Gastroesophageal sphincter (tissue), 4 donors: ENCODE results near the gene DPF3. TPM values are rescaled to one million over a fixed set of nuclear protein-coding genes. Genes with fewer than 3 reads are reported as not detected.

Experiments
- ATAC-seq: fragments of 150-250 bp; one replicate; pipeline ENCODE4 v1.9.1; 2016; ENCODE audit warnings: mild to moderate bottlenecking, moderate library complexity
- H3K27ac ChIP-seq, 4 donors: fragments of 200-600 bp; sonication (generic) in 3 of 4; 1 replicate in 3 of 4; 2 replicates in 1 of 4; pipeline ENCODE4 v1.5.1; 2016 to 2019
- H3K27me3 ChIP-seq: fragments of 200-600 bp; sonication (generic); one replicate; pipeline ENCODE4 v1.5.1; 2019
- H3K36me3 ChIP-seq, 2 donors: fragments of 200-600 bp; sonication (generic); one replicate each; pipeline ENCODE4 v1.5.1; 2019; ENCODE audit warnings: control low read depth in 1 of 2
- H3K4me1 ChIP-seq, 3 donors: fragments of 200-600 bp; sonication (generic); 1 replicate in 2 of 3; 2 replicates in 1 of 3; pipeline ENCODE4 v1.5.1; 2016 to 2019; ENCODE audit warnings: control low read depth in 2 of 3
- H3K4me3 ChIP-seq, 2 donors: fragments of 200-600 bp; sonication (generic); one replicate each; pipeline ENCODE4 v1.5.1; 2019; ENCODE audit warnings: mild to moderate bottlenecking in 1 of 2, moderate library complexity in 1 of 2
- H3K9me3 ChIP-seq, 3 donors: fragments of 200-600 bp; sonication (generic); one replicate each; pipeline ENCODE4 v1.5.1; 2017 to 2019; ENCODE audit warnings: control low read depth in 2 of 3
- EP300 ChIP-seq: sonication (generic); formaldehyde crosslinking; IDR thresholded peaks from one replicate; pipeline ENCODE4 v1.6.1; 2017; ENCODE audit warnings: antibody characterized with exemption, mild to moderate bottlenecking
- POLR2A ChIP-seq, 2 donors: fragments of 450-650 bp; IDR thresholded peaks; one replicate each; pipeline ENCODE4 v1.6.1; 2017; ENCODE audit warnings: antibody characterized with exemption in 2 of 2, mild to moderate bottlenecking in 2 of 2, moderate library complexity in 1 of 2
- POLR2AphosphoS5 ChIP-seq: sonication (generic); formaldehyde crosslinking; IDR thresholded peaks from one replicate; pipeline ENCODE4 v1.6.1; 2017; ENCODE audit warnings: antibody characterized with exemption
- WGBS, 2 donors: methylation state at CpG; one replicate each; pipeline ENCODE4 v1.1.5; 2018; ENCODE audit warnings: low coverage in 1 of 2; 5-methylcytosine and 5-hydroxymethylcytosine counted together
- total RNA-seq, 4 donors: library from RNA; depleted of rRNA; stranded (reverse); fragments of >200 nt; gene quantifications; one replicate each; pipeline ENCODE4 v1.1.0, GENCODE V29; 2016
- TF ChIP-seq, protein P1 (sequence below), 4 experiments: fragments of 200-600 bp in 2 of 4; fragments of 450-650 bp in 2 of 4; sonication (generic) in 1 of 4; IDR thresholded peaks; one replicate each; pipeline ENCODE4 v1.5.1; 2017 to 2019; ENCODE audit warnings: antibody characterized with exemption in 4 of 4, mild to moderate bottlenecking in 2 of 4, moderate library complexity in 2 of 4

DPF3 gene
- total RNA-seq, 4 donors from 2014 or later: 0.13 to 4.4 (median 2.1) TPM

DNA sequence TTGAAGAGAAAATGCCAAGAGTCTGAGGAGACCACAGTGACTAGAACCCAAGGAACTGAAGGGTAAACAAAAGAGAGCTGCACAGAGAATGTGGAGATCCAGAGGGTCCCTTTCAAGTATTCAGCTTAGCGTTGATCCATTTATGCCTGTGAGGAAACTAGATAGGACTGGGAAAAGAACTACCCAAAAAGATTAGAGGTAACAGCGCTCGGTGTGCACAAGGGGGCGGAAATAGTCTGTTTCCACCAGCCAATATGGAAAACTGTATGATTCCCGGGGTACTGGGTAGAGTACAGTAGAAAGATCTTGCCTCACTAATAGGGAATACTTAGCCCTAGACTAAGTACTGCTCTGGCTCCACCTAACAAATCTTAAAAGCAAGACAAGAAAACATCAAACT is 135.5 kb downstream of the DPF3 start:
- Histone ChIP-seq H3K4me3 (no peak overlapping the region), H3K9me3 (peaks cover 0 to 42% (median 0%) of the 10 kb centered on the region in 3 donors), H3K27me3 (no peaks in the 10 kb centered on the region), H3K4me1 (no peaks in the 10 kb centered on the region), H3K36me3 (no peaks in the 10 kb centered on the region), H3K27ac (no peak overlapping the region)
- TF ChIP-seq POLR2A (IDR thresholded peaks at IDR 0.05) (no peak), POLR2AphosphoS5 (no peak), EP300 (no peak)
- TF ChIP-seq, protein P1, sequence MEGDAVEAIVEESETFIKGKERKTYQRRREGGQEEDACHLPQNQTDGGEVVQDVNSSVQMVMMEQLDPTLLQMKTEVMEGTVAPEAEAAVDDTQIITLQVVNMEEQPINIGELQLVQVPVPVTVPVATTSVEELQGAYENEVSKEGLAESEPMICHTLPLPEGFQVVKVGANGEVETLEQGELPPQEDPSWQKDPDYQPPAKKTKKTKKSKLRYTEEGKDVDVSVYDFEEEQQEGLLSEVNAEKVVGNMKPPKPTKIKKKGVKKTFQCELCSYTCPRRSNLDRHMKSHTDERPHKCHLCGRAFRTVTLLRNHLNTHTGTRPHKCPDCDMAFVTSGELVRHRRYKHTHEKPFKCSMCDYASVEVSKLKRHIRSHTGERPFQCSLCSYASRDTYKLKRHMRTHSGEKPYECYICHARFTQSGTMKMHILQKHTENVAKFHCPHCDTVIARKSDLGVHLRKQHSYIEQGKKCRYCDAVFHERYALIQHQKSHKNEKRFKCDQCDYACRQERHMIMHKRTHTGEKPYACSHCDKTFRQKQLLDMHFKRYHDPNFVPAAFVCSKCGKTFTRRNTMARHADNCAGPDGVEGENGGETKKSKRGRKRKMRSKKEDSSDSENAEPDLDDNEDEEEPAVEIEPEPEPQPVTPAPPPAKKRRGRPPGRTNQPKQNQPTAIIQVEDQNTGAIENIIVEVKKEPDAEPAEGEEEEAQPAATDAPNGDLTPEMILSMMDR (IDR thresholded peaks at IDR 0.05): no peak
- ATAC-seq: no peak
- WGBS, 2 donors: 76 to 96% methylated on average over 5 of the region's 5 CpGs

DNA sequence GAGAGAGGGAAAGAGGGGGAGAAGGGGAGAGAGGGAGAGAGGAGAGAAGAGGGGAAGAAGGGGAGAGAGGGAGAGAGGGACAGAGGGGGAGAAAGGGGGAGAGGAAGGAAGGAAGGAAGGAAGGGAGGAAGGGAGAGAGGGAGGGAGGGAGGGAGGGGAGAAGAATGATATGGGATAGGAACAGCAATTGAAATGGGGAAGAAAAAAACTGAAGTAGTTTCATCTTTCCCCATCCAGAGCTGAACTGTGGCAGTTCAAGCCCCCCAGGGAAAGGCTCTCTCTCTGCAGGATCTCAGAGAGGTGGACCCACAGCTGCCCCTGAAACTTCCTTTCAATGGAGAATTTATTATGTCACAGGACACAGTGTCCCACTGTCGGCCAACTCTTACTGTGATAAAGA is 136.9 kb downstream of the DPF3 start:
- no peak overlapping the region for H3K4me3 ChIP-seq
- no peaks in the 10 kb centered on the region for H3K4me1 ChIP-seq
- ATAC-seq: no peak
- H3K9me3 ChIP-seq: peaks cover 0 to 38% (median 0%) of the 10 kb centered on the region in 3 donors
- H3K27me3 ChIP-seq: no peaks in the 10 kb centered on the region
- 92% methylated on average over 1 of the region's 1 CpG; no CpG with 5 or more reads in 1 of the 2 donors for WGBS, 2 donors
- H3K36me3 ChIP-seq: no peaks in the 10 kb centered on the region
- TF ChIP-seq EP300 (no peak), POLR2AphosphoS5 (no peak), POLR2A (IDR thresholded peaks at IDR 0.05) (no peak)
- TF ChIP-seq, protein P1 (IDR thresholded peaks at IDR 0.05): no peak
- no peak overlapping the region for H3K27ac ChIP-seq

DNA sequence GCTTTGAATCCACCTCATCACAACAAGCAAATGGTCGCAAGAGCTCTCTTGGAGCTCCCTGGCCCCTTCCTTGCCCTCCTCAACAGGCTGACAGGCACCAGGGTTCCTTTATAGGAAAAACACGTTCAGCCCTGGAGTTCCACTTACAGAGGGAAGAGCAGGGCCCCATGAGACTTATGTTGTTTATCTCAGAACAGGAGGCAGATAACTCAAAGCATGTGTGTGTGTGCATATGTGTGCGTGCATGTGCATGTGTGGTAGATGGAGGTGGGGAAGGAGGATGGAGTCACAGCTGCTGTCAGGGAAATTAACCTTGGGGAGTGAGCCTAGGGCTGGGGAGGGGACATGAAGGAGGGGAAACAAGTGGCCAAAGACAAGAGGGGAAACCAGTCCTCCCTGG is 138.1 kb downstream of the DPF3 start:
- WGBS, 2 donors: 61% methylated on average over 2 of the region's 3 CpGs; no CpG with 5 or more reads in 1 of the 2 donors
- no peaks in the 10 kb centered on the region for H3K4me1 ChIP-seq
- no peak overlapping the region for H3K27ac ChIP-seq
- TF ChIP-seq POLR2A (IDR thresholded peaks at IDR 0.05): no peak
- no peak for TF ChIP-seq POLR2AphosphoS5
- TF ChIP-seq EP300: no peak
- TF ChIP-seq, protein P1 (IDR thresholded peaks at IDR 0.05): no peak
- H3K4me3 ChIP-seq: no peak overlapping the region
- no peaks in the 10 kb centered on the region for H3K27me3 ChIP-seq
- no peak for ATAC-seq
- H3K9me3 ChIP-seq: peaks cover 0 to 27% (median 0%) of the 10 kb centered on the region in 3 donors
- no peaks in the 10 kb centered on the region for H3K36me3 ChIP-seq

DNA sequence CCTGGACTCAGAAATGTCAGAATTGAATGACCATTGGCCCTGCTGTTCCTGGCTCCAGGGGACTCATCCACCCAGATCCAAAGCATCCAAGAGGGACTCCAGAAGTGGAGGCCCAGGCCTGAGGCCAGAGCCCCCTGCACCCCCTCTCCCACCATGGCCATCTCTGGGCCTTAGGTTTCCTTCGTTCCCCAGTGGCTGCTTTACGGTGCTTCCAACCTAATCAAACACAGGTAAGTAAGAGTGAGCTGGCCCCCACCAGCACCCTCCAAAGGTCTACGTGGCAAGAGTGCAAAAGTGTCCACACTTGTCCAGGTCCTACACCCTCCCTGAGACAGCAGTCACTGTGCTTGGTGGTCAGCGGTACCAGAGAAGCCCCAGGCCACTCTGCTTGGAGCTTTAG is 139.0 kb downstream of the DPF3 start:
- no peak for TF ChIP-seq POLR2AphosphoS5
- TF ChIP-seq POLR2A (IDR thresholded peaks at IDR 0.05): no peak
- TF ChIP-seq, protein P1 (IDR thresholded peaks at IDR 0.05): no peak
- no peak for TF ChIP-seq EP300

DNA sequence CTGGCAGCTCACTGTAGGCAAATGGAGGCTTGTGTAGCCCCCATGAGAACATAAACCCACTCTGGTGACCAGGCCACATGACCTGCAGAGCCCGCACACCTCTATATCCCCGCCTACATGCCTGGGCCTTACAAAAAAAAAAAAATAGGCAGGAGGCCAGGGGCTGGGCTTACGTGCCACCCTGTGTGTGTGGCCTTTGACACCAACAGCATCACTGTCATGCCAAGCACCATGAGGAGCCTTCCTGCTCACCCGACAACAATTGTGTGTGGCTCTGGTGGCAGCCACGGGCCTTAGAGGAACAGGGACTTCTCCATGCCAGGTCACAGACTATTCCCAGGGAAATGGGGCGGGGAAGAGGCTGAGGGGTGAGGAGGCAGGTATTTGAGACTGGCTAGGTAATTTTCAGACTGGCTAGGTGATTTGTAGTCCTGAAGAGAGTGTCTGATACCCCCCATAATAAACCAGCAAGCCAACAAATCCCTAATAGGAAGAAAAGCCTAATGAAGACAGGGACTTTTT is 140.0 kb downstream of the DPF3 start:
- Histone ChIP-seq H3K27ac (no peak overlapping the region), H3K27me3 (no peaks in the 10 kb centered on the region), H3K9me3 (peaks cover 0 to 9% (median 0%) of the 10 kb centered on the region in 3 donors), H3K4me1 (no peaks in the 10 kb centered on the region), H3K36me3 (no peaks in the 10 kb centered on the region), H3K4me3 (no peak overlapping the region)
- 81 to 90% methylated on average over 3 to 4 of the region's 6 CpGs for WGBS, 2 donors
- ATAC-seq: no peak
- TF ChIP-seq POLR2A (IDR thresholded peaks at IDR 0.05) (no peak), POLR2AphosphoS5 (no peak), EP300 (no peak)
- TF ChIP-seq, protein P1 (IDR thresholded peaks at IDR 0.05): no peak

More for the DNA sequence above, 139.0 kb downstream of the DPF3 start:
- no peaks in the 10 kb centered on the region for H3K4me1 ChIP-seq
- peaks cover 0 to 19% (median 0%) of the 10 kb centered on the region in 3 donors for H3K9me3 ChIP-seq
- H3K36me3 ChIP-seq: no peaks in the 10 kb centered on the region
- no peak for ATAC-seq
- H3K27ac ChIP-seq: no peak overlapping the region
- H3K27me3 ChIP-seq: no peaks in the 10 kb centered on the region
- WGBS, 2 donors: no CpG with 5 or more reads among the region's 4 CpGs
- no peak overlapping the region for H3K4me3 ChIP-seq
